M059J (cell line): Measurements from ENCODE around the gene OR8G5. TPM values are rescaled to one million over a fixed set of nuclear protein-coding genes. Genes with fewer than 3 reads are reported as not detected.
"Not testable (repeated sequence)": the region's sequence is repeated elsewhere in the genome, so short reads cannot be mapped to it uniquely, and the experiment has no call there.

Experiments
- DNase-seq: peaks from one replicate; pipeline ENCODE4 v3.0.0-alpha.2; 2012; ENCODE audit warnings: low read depth
- total RNA-seq: library from RNA; depleted of rRNA; stranded (reverse); fragments of >200 nt; shearing (Covaris generic); gene quantifications from 2 replicates; pipeline ENCODE4 v1.2.3, GENCODE V29; 2014; rRNA removed

OR8G5 gene
- not detected in 2 replicates for total RNA-seq

- no peak for DNase-seq
These were observed at the start of gene OR8G5 for GRCh38 chr11:124256076-124256475. Gene OR8G5 (plus strand): TSS chr11:124256376. CDS start chr11:124264932, 8,556 bp downstream.

- no peak for DNase-seq
These were observed 48.9 kb upstream of the OR8G5 start for GRCh38 chr11:124207102-124207792.

- no peak for DNase-seq
These were observed 46.3 kb upstream of the OR8G5 start for GRCh38 chr11:124209824-124210357.

- no peak for DNase-seq
These were observed 45.8 kb upstream of the OR8G5 start for GRCh38 chr11:124210421-124210820.

GRCh38 chr11:124211321-124211720 is 44.9 kb upstream of the OR8G5 start:
- no peak for DNase-seq

- no peak for DNase-seq
These were observed 42.1 kb upstream of the OR8G5 start for GRCh38 chr11:124214027-124214426.

- DNase-seq: no peak
These were observed 37.0 kb upstream of the OR8G5 start for GRCh38 chr11:124219126-124219525.

- no peak for DNase-seq
These were observed 33.8 kb upstream of the OR8G5 start for GRCh38 chr11:124222407-124222806.

- not testable (repeated sequence) for DNase-seq
These were observed 31.4 kb upstream of the OR8G5 start for GRCh38 chr11:124224618-124225423.

- DNase-seq: no peak
These were observed 30.7 kb upstream of the OR8G5 start for GRCh38 chr11:124225471-124225870.

GRCh38 chr11:124233376-124233775 is 22.8 kb upstream of the OR8G5 start:
- DNase-seq: no peak

GRCh38 chr11:124238512-124238911 is 17.7 kb upstream of the OR8G5 start:
- no peak for DNase-seq

- DNase-seq: no peak
These were observed 15.4 kb upstream of the OR8G5 start, which contains the start of gene OR8G1 for GRCh38 chr11:124240621-124241397. Gene OR8G1 (plus strand): TSS chr11:124241095. CDS start chr11:124249676, 8,581 bp downstream.

- not testable (repeated sequence) for DNase-seq
These were observed 6.3 kb upstream of the OR8G5 start for GRCh38 chr11:124249869-124250268.

- DNase-seq: not testable (repeated sequence)
These were observed 8.9 kb downstream of the OR8G5 start for GRCh38 chr11:124265041-124265440.

- peak; percentile 9 for DNase-seq
These were observed 14.7 kb downstream of the OR8G5 start for GRCh38 chr11:124270886-124271285.

- no peak for DNase-seq
These were observed 17.8 kb downstream of the OR8G5 start for GRCh38 chr11:124274000-124274399.

- DNase-seq: peak; percentile 92
These were observed 19.9 kb downstream of the OR8G5 start for GRCh38 chr11:124276081-124276480.

GRCh38 chr11:124277207-124277606 is 21.0 kb downstream of the OR8G5 start:
- no peak for DNase-seq

GRCh38 chr11:124277804-124278203 is 21.6 kb downstream of the OR8G5 start:
- DNase-seq: no peak

GRCh38 chr11:124278261-124278660 is 22.1 kb downstream of the OR8G5 start:
- no peak for DNase-seq
